Putamen (tissue), 1 donor: ENCODE results near the gene FASTK.
A peak's percentile ranks its signal among the peaks of the same experiment; 100 is the strongest.
"Not testable (repeated sequence)": the region's sequence is repeated elsewhere in the genome, so short reads cannot be mapped to it uniquely, and the experiment has no call there.

Experiments used
- DNase-seq: peaks from one replicate; pipeline ENCODE4 v3.0.0-alpha.2; 2016; ENCODE audit warnings: low spot score

FASTK gene

DNA sequence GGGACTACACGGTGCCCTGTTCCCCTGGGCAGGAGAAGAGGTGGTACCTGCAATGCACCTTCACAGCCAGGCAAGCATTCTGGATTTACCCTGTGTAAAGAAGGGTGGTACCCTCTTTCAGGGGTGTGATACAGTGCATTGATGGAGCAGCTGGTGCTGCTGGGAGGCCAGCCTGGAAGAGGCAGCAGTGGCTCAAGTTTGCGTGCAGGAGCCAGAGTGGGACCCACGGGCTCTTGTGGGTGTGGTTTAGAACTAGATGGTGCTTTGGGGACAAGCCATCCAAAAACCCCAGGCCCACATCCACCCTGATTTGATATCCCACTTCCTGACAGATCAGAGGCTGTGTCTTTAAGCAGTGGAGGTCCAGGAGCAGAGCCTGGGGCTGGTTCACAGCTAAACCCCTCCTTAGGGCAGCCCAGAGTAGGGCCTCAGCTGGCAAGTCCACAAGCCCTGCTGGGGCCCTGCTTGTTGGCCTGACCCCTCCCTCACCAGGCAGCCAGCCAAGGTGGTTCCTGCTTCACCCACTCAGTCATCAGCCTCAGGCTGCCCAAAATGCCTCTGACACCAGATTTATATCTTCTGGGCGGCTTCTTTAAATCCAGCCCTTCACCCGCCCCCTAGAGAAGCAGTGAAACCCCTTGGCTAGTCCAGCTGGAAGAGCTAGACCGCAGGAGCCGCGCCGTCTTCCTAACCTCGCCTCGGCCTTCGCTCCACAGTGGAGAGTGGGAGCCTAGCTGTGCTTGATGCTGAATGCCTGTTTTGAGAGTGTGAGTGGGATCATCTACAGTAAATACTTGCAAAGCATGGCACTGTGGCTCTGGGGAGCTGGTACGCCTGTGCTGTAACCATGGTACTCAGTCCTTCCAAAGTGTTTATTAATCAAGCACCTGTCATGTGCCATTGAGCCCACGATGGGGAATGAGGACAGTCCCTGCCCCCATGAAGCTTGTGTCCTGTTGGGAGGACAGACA, 33.7 kb downstream of the FASTK start:
- DNase-seq = no peak

DNA sequence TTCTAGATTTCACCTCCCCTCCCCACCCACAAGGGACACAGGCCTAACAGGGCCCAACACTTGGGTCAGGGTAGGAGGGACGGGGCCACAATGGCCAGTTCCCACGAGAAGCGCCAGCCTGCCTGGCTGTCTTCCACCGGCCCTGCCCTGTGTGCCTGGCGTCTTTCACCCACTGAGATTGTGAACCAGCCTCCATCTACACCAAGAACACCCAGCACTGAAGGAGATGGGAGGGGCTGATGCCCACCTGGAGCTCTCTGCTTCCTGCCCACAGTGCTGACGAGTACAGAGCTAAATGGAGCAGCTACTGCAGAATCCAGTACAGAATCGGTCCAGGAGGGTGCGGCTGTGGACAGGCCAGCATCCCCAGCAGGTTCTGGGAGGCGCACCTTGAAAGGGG, 34.6 kb downstream of the FASTK start:
- peak; percentile 47 for DNase-seq

DNA sequence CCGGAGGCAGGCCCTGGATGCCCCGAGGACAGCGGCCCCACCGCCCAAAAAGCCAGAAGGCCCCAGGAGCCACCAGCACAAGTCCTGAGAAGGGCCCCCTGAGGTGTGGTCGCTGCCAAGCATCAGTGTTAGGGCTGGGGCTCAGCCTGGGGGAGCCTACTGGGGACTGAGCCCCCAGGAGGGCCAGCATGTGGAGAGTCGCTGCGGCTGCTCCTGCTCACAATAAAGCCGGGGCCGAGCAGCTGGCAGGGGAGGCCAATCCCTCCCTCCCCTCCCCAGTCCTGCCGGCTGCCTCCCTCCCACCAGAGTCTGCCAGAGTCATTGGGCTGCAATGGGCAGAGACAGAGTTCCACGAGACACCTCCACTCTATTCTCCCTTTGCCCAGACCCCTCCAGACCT, 35.3 kb downstream of the FASTK start:
- no peak for DNase-seq

DNA sequence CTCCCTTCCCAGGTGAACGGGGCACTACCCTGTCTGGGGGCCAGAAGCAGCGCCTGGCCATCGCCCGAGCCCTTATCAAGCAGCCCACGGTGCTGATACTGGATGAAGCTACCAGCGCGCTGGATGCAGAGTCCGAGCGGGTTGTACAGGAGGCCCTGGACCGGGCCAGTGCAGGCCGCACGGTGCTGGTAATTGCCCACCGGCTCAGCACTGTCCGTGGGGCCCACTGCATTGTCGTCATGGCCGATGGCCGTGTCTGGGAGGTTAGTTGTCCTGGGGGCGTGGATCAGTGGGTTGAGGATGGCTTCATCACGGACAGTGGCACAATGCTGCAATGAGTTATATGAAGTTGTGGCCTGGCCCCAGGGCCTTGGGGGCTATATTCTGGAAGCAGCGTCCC, 36.6 kb downstream of the FASTK start:
- no peak for DNase-seq

DNA sequence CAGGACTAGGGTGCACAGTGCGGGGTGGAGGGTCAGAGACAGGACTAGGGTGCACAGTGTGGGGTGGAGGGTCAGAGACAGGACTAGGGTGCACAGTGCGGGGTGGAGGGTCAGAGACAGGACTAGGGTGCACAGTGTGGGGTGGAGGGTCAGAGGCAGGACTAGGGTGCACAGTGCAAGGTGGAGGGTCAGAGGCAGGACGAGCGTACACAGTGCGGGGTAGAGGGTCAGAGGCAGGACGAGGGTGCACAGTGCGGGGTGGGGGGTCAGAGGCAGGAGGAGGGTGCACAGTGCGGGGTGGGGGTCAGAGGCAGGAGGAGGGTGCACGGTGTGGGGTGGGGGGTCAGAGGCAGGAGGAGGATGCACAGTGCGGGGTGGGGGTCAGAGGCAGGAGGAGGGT, 37.2 kb downstream of the FASTK start:
- DNase-seq = not testable (repeated sequence)

DNA sequence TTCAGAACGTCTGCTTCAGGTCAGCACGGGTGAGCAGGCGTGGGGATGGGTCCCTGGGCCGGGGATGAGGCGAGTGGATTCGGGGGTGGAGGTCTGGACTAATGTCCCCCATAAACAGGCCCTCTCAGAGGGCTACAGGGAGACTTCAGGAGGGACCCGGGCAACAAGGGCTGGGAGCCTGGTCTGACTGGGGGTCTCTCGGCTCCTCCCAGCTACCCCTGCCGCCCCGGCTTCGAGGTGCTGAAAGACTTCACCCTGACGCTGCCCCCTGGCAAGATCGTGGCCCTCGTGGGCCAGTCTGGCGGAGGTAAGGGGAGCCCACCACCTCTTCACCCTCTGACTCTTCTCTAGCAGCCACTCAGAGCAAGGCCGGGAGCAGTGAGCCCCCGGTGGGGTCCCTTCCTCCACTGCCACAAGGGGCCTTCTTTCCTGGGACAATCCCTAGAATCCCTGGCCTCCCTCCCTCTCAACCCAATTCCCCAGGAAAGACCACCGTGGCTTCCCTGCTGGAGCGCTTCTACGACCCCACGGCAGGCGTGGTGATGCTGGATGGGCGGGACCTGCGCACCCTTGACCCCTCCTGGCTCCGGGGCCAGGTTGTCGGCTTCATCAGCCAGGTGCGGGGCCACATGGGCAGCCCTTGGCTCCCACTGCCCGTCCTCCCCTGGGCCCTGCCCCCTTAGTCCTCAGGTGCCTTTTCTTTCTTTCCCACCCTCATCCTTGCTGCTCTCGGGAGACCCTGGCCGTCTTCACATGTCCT, 39.8 kb downstream of the FASTK start:
- no peak for DNase-seq

DNA sequence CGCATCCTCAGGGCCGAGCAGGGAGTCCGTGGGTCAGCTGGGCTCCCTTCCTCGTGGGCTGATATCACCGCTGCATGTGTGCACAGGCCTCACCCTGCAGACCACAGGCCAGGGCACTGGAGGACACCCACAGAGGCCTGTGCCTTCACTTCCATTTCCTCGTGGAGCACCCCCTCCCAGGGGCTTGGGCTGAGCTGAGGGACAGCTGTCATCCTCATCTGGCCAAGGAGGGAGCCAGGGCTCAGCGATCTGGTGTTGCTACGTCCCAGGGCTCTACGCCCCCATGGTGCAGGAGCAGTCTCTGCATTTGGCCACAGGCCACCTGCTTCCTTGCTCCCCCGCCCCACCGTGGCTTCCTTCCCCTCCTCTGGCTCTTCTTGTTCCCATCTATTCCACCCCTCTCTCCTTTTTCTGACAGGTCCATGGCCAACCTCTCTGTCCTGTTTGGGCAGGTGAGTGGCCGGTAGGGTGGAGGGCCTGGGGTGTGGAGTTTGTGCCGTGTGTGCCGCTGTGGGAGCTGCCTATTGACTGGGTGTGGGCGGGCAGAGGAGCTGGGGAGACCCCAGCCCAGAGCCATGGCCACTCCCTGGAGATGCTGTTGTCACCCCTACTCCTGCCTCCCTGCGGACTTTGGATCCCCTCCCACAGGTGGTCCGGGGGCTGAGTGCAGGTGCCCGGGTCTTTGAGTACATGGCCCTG, 40.6 kb downstream of the FASTK start:
- DNase-seq = no peak

DNA sequence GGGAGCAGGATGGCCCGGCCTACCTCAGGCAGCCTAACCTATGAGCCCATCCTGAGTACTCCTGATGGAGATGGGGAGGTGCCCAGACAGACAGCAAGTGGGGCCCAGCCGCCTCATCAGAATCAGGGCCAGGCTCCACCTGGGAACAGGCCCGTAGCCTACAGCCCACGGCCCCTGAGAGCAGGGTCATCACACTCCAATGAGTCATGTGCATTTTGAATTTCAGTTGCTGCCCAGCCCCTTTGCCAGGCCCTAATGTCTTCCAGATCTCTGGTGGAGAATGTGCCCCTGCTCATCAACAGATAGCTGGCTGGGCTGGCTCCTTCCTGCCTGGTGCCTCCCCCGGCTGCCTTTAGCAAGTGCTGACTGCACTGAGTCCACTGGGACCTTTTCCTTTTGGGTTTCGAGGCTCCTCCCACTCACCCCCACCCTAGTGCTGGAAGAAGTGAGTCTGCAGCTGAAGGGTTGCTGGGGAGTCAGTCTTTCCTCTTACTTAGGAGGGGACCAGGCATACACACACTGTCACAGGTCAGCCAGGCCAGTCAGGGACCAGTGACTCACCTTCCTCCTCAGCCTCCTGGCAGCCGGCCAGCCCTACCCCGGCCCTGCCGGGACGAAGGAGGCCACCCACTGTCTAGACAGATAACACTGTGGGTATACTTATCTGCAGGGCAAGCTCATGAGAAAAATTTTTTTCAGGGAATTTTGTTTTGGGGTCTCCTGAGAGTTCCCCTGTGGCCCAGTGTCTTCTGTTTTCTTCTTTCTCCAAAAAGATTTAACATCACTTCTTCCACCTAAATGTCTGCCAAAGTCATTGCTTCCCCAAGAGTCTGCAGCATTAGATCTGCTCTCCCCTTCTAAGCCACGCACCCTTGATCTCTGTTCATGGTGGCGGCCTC, 41.4 kb downstream of the FASTK start:
- no peak for DNase-seq

DNA sequence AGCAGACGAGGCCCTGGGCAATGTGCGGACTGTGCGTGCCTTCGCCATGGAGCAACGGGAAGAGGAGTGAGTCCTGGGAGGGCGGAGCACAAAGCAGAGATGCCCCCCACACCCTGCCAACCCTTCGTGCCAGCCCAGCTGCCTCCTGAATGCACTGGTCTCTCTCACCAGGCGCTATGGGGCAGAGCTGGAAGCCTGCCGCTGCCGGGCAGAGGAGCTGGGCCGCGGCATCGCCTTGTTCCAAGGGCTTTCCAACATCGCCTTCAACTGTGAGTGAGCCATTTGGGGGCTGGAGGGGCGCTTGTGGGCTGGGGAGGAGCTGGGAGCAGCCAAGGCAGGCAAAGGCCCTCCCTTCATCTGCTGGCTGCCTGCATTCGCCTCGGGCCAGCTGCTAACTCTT, 44.7 kb downstream of the FASTK start:
- DNase-seq = no peak

DNA sequence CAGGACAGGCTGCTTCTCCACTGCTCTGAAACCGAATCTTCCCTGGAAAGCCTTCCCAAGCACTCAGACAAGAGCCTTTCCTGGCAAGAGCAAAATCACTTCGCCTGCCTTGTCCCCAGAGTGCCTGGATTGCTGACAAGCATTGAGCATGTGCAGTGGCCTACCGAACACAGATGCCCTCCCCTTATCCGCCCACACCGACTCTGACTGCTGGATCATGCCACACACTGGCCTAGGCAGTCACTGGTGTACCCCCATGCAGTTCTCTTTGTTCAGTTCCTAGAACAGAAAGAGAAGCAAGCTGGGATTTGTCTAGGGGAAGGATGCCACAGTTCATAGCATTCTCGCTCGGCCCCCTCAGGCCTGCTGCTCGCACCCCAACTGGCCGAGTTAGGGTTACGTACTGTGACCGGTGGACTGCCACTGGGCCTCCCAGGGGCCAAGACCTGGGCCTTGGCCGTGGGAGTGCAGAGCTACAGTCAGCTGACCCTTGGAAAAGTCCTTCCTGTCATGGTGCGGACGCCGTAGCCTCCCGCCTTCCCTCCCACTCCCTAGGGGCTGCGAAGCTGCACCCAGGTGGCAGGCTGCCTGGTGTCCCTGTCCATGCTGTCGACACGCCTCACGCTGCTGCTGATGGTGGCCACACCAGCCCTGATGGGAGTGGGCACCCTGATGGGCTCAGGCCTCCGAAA, 45.4 kb downstream of the FASTK start:
- DNase-seq = peak; percentile 56

DNA sequence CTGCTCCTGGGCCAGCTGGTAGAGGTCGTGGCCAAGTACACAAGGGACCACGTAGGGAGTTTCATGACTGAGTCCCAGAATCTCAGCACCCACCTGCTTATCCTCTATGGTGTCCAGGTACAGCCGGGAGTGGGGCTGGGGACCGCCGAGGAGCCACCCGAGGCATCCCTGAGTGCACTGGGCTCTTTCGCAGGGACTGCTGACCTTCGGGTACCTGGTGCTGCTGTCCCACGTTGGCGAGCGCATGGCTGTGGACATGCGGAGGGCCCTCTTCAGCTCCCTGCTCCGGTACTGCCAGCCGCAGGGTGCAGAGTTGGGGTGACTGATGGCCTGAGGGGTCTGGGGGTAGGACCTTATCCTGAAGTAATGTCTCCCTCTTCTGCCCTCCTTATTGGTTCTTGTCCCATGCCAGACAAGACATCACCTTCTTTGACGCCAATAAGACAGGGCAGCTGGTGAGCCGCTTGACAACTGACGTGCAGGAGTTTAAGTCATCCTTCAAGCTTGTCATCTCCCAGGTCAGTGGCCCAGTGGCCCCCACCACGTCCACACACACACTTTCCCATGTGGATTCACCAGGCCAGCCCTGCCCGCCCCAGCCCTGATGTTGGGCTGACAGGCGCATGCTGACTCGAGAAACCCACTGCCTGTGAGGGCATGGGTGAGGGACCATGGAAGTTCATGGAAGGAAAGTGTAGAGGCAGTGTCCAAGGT, 46.1 kb downstream of the FASTK start:
- DNase-seq = no peak

DNA sequence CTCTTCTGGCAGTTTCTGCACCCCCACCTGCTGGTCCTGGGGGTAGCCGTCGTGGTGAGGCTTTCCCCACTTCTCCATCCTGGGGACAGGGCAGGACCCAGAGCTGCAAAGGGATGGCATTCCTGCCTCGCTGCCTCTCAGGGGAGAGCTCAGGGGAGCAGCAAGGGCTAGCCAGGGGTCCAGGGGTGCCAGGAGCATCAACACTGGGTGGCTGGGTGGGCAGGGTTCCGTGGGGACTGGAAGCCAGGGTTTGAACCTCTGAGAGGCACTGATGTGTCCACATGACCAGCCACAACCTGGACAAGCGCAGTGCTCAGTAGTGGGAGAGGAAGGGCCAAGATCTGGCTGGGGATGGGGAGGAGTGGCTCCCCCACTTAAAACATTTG, 46.8 kb downstream of the FASTK start:
- DNase-seq = no peak

DNA sequence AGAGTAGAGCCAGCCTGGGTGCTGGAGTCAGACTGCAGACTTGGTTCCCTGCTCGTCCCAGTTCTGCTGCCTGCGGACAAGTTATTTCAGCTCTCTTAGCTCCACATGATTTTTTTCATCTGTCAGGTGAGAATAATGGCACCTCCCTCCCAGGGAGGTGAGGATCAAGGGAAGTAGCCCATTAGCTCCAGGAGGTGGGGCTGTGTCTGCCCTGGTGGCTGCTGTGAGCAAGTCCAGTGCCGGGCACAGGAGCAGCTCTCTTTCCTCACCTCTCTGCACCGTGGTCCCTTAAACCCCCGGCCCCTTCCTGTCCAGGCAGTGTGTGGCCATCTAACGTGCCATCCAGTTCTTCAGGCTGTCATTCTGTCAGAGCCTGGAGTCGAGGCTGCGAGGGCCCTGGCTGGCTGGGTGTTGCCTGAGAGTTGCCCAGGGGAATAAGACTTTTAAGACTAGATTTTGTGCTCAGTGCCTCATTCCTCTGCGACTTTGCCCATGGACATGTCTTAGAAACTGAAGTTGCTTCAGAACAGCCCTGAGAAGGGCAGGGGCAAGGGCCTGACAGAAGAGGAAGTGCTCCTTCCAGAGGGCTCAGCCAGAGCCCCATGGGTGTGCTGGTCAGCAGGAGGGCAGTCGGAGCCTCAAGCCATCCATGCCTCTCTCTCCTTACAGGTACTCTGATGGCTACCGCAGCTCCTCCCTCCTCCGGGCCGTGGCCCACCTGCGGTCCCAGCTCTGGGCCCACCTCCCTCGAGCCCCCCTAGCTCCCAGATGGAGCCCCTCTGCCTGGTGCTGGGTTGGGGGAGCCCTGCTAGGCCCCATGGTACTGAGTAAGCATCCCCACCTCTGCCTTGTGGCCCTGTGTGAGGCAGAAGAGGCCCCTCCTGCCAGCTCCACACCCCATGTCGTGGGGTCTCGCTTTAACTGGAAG, 47.4 kb downstream of the FASTK start:
- DNase-seq = no peak

DNA sequence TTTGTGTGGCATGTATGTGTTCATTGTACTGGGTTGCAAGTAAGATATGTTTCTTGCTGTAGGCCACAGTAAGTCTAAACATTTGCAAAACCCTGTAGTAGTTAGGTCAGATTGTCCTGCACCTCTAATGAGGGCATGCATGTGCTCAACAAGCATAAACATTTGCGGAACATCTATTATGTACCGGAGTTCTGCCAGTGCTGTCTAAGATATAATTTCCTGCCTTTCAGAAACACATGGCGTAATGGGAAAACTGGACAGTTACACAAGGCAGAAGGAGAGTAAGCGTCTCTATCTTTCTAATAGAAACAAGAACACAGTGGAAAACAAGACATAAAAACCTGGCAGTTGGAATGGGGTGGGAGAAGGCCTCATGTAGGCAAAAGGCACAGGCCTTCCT, 49.6 kb downstream of the FASTK start:
- DNase-seq = no peak

DNA sequence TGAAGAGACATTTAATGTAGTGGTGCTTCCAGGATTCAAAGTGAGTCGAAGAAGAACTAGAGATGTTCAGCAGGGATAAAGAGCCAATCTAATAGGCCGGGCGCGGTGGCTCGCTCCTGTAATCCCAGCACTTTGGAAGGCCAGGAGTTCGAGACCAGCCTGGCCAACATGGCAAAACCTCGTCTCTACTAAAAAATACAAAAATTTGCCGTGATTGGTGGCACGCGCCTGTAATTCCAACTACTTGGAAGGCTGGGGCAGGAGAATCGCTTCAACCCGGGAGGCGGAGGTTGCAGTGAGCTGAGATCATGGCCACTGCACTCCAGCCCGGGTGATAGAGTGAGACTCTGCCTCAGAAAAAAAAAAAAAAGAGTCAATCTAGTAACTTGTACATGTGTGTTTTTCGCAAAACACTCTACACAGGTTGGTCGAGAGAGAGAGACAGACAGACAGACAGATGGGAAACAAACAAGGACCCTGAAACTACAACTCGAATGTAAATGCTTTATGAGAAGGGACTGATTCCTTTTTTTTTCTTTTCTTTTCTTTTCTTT, 51.6 kb downstream of the FASTK start:
- no peak for DNase-seq

DNA sequence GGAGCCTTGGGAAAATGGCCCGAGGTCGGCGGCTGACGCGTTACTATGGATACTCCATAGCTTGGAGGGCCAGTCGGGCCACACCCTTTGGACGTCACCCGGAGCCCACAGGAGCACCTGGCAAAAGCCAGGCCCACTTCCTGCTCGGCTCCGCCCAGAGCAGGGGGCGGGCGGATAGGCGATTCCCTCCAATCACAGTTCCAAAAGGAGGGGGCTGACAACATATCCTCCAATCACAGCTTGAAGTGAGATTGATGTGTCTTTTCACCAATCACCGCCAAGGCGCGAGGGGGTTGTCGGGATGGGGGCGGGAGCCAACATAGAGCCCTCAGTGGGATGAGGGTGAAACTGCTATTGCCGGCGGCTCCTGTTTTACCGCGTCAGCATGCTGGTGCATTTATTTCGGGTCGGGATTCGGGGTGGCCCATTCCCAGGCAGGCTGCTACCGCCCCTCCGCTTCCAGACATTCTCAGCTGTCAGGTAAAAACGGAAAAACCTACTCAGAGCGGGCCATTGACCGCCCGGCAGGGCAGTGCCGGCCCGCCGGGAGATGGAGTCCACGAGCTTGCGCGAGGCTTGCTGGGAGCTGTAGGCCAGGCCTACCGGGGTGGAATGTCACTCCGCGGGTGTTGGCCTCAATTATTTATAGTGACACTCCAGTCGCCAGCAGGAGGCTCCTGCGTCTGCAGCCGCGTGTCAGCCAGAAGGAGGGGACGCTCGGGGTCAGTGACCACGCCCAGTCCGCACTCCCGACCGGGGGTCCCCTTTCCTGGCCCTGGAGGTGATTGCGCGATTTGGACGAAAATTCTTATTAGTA, 52.3 kb downstream of the FASTK start, which contains the start of gene ABCB8:
ABCB8 (plus strand) TSS at position 320 of the 817 bp plus-strand sequence; CDS start at position 386, 66 bp downstream.
- DNase-seq = peak; percentile 99

DNA sequence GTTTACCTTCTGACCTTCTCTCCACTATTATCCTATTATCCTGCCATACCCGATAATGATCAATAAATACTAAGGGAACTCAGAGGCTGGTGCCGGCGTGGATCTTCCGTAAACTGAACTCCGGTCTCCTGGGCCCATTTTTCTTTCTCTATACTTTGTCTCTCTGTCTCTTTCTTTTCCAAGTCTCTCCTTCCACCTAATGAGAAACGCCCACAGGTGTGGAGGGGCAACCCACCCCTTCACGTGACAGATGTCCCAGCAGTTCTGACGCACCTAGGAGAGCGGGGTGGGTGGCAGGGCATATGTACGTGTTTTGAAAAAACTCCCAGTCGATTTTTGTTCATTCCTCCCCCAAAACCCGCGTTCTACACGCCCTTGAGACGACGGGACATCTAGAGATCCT, 52.9 kb downstream of the FASTK start:
- not testable (repeated sequence) for DNase-seq
